Measurements from ENCODE around the gene C1orf226.
"Not testable (repeated sequence)": the region's sequence is repeated elsewhere in the genome, so short reads cannot be mapped to it uniquely, and the experiment has no call there.

The C1orf226 gene

DNA sequence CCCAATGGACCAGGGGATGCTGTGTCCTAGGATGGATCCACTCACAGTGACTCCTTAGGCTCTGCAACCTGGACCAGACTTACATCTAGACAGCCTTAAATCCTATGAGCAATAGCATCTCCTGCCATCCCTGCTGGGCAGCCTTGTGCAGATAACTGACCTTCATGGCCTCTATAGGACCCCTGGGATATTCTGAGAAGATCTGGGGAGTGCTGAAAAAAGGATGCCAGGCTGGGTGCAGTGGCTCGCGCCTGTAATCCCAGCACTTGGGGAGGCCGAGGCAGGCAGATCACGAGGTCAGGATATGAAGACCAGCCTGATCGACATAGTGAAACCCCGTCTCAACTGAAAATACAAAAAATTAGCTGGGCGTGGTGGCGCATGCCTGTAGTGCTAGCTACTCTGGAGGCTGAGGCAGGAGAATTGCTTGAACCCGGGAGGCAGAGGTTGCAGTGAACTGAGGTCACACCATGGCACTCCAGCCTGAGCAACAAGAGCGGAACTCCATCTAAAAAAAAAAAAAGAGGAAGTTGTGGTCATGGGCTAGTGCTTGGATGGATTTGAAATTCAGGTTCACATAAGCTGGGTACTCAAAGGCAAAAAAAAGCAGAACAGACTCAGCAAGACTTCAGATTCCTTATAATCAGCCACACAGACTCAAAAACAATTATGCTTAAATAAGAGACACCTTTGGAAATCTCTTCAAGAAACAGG lies 41.3 kb downstream of the C1orf226 start:
- no peak overlapping the region for H3K27ac ChIP-seq
- TF ChIP-seq EZH2 (IDR thresholded peaks at IDR 0.05), result no peak
- no peak for TF ChIP-seq POLR2AphosphoS5 (IDR thresholded peaks at IDR 0.05; ENCODE audit: borderline replicate concordance, low read depth, low read length)
- no peak for TF ChIP-seq FOXP2 (optimal IDR thresholded peaks at IDR 0.05; ENCODE audit: control extremely low read depth, extremely low read length, insufficient read depth)
- H3K9ac ChIP-seq (ENCODE audit: insufficient read length), result no peak overlapping the region
- DNase-seq (ENCODE audit: low read depth, low spot score), result no peak
- peaks cover 6% of the 10 kb centered on the region; the same call in 1 of the 2 replicates for H3K9me3 ChIP-seq (ENCODE audit: low read depth, low read length)
- no peak overlapping the region for H3K4me3 ChIP-seq
- no peaks in the 10 kb centered on the region for H3K36me3 ChIP-seq (ENCODE audit: insufficient read depth, low read length)

DNA sequence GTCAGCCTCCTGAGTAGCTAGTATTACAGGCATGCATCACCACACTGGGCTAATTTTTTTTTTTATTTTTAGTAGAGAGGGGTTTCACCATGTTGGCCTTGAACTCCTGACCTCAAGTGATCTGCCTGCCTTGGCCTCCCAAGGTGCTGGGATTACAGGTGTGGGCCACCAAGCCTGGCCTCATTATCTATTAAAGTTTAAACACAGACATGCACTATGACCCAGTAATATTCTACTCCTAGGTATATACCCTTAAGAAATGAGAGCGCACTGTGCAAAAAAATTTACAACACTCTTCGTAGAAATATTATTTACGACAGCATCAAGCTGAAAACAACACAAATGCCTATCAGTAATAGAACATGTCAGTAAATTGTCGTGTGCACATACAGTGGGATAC lies 49.1 kb downstream of the C1orf226 start:
- DNase-seq (ENCODE audit: low read depth, low spot score), result no peak
- H3K9ac ChIP-seq (ENCODE audit: insufficient read length), result no peak overlapping the region
- no peaks in the 10 kb centered on the region for H3K9me3 ChIP-seq (ENCODE audit: low read depth, low read length)
- no peak overlapping the region for H3K4me3 ChIP-seq
- TF ChIP-seq POLR2AphosphoS5 (IDR thresholded peaks at IDR 0.05; ENCODE audit: borderline replicate concordance, low read depth, low read length) (no peak), FOXP2 (optimal IDR thresholded peaks at IDR 0.05; ENCODE audit: control extremely low read depth, extremely low read length, insufficient read depth) (no peak), EZH2 (IDR thresholded peaks at IDR 0.05) (no peak)
- H3K27ac ChIP-seq, result no peak overlapping the region
- no peaks in the 10 kb centered on the region for H3K36me3 ChIP-seq (ENCODE audit: insufficient read depth, low read length)

DNA sequence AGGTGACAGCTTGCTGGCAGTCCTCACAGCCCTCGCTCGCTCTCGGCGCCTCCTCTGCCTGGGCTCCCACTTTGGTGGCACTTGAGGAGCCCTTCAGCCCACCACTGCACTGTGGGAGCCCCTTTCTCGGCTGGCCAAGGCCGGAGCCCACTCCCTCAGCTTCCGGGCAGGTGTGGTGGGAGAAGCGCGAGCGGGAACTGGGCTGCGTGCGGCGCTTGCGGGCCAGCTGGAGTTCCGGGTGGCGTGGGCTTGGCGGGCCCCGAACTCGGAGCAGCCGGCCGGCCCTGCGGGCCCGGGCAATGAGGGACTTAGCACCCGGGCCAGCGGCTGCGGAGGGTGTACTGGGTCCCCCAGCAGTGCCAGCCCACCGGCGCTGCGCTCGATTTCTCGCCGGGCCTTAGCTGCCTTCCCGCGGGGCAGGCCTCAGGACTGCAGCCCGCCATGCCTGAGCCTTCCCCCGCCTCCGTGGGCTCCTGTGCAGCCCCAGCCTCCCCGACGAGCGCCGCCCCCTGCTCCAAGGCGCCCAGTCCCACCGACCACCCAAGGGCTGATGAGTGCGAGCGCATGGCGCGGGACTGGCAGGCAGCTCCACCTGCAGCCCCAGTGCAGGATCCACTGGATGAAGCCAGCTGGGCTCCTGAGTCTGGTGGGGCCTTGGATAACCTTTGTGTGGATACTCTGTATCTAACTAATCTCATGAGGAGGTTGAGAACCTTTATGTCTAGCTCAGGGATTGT lies 51.6 kb downstream of the C1orf226 start:
- not testable (repeated sequence) for H3K36me3 ChIP-seq (ENCODE audit: insufficient read depth, low read length); DNase-seq (ENCODE audit: low read depth, low spot score); H3K9ac ChIP-seq (ENCODE audit: insufficient read length); H3K9me3 ChIP-seq (ENCODE audit: low read depth, low read length); H3K27ac ChIP-seq; H3K4me3 ChIP-seq

All from SK-N-MC (cell line).